ENCODE data around the gene ZC3H4.

ZC3H4 gene

GRCh38 chr19:47020992-47021496, 92.5 kb downstream of the ZC3H4 start:
- peak; percentile 45 for DNase-seq

GRCh38 chr19:47020132-47020805, 93.3 kb downstream of the ZC3H4 start:
- DNase-seq = no peak

DNA sequence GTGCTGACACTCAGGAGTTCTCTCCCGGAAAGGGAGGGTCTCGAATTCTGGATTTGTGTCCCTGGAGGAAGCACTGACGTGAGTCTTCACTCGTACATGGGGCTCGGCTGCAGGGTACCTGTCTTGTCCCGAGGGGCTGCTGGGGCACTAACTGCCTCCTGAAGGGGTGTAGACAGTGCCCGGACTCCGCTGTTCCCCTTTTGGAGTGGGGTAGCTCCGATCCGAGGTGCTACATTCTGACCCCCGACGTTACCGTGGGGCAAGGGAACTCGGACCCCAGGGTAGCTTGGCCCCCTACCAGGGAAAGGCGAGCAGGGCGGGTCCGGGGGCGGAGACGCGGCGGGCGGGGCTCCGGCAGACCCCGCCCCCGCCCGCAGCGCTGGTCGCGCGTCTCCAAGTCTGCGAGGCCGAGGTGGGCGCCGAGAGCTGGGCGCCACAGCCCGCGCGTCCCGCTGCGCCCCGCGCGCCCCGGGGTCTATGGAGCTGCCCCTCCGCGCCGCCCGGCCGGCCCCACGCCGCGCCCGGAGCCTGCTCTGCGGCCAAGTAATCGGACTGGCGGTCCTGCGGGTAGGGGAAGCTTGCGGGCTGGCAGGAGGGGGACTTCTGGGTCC, 94.0 kb downstream of the ZC3H4 start, which contains the start of gene NPAS1:
NPAS1 (plus strand) TSS at position 407 of the 611 bp plus-strand sequence. CDS start 1,211 bp downstream, outside the sequence.
- peak; percentile 41 for DNase-seq

DNA sequence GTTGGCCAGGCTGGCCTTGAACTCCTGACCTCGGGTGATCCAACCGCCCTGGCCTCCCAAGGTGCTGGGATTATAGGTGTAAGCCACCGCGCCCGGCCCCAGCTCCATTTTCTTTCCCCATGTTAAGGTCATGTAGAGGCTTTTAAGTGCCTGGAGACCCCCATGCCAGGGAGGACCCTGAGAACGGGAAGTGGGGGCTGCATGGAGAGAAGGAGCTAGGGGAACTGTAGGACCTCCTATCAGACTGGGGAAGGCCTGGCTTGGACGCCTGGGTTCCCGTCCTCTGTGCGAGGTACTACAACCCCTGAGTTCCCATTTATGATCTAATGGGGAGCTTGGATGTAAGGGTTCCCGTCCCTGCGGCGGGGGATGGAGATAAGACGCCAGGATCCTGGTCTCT, 94.7 kb downstream of the ZC3H4 start:
- DNase-seq = no peak

Data from right kidney (tissue), 1 donor.